Stromal cell of bone marrow (primary cell): ENCODE results near the gene LAD1.

Experiments
- DNase-seq: peaks from one replicate; pipeline ENCODE4 v3.0.0-alpha.2; 2012; ENCODE audit warnings: low read depth

The LAD1 gene

DNA sequence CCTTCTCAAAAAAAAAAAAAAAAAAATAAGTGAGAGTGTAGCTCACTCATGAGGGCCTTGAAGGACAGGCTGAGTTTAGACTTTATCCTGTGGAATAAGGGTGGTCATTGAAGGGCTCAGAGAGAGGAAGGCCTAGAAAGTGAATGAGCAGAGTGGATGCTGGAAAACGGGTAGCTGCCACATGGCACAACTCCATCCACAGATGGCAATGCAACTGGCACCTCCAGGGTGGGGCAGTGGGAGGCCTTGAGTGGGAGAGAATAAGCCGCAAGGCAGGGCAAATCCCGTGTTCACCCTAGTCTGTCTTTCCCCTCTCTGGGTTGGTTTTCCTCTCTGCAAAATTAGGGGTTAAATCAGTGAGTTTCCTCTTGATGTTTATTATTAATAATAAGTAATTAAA is 19.3 kb upstream of the LAD1 start:
- no peak for DNase-seq

- no peak for DNase-seq
These were observed 15.1 kb upstream of the LAD1 start for GRCh38 chr1:201414051-201414738.

DNA sequence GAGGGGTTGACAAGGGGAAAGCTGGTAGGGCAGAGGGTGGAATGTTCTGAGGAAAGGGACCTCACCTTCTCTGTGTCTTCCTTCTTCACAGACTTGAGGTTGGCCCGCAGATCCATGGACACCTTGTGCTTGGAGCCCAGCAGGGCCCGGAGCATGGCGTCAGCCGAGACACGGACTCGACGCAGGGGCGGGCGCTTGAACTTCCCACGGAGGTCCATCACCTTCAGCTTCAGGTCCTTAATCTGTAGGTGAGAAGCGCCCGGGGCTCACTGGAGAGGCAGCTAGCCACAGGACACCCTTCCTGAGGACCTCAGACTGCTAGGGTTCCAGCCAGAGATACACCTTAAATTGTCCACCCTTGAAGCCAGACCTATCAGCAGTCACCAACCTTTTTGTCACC is 12.2 kb upstream of the LAD1 start:
- DNase-seq = no peak

DNA sequence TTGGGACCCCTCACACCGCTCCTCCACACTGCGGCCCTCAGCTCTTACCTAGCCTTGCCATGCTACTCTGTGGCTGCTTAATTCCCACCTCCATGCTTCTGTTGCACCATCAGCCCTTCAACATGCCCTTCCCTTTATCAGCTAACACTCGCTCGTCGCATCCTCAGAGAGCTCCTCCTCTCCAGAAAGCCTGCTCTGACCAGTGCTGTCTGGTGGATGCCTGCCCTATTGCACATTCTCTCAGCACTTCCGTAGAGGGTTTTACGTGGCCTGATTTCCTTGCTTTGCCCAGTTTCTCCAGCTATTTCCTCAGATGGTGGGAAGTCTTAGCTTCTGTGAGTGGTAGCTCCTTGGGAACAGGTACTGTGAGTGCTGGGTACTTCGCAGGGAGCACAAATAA is 10.3 kb upstream of the LAD1 start:
- DNase-seq = no peak

DNA sequence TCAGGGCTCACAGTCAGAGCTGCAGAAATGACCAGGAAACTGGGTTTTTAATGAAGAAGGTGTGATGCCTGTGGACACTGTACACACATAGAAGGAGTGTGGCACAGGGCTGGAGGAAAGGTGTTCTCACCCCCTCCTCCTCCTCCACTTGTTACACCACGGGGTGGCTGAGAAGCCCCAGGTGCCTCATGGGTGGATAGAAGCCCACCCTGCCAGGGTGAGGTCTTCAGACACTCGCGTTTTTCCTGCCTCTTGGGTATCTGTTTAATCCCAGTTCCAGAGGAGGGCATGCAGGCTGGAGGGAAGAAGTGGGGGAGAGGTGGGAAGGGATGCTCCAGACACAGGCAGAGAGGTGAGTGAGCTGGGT is 9.7 kb upstream of the LAD1 start:
- no peak for DNase-seq

DNA sequence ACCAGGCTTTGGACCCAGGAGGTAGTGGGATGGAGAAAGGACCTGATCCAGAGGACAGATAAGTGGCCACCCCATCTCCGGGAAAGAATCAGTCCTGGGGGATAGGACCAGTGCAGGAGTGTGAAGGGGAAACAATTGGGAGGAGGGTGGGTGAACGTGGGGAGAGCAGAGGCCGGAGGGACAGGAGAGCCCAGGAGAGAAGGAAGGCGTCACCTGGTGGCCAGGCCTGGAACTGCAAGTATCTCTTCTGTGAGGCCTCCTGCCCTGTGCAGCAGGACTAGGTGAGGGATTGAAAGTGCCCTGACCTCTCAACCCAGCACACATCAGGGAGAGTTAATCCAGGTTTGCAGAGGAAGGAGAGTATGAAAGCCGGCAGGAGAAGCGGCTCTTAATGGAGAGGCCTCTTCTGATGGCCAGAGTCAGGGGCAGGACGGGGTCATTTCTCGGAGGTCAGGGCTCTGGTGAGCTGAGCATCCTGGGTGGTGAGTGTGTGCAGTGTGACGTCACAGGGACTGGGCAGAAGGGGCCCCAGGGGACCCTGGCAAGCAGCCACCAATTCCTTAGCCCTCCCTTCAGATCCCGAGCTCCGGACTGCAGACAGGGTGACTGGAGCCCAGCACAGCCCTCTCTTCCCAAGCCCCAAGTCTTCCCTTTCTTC is 9.2 kb upstream of the LAD1 start:
- DNase-seq = peak; percentile 45

- DNase-seq = no peak
These were observed 7.8 kb upstream of the LAD1 start for GRCh38 chr1:201406831-201407406.

- no peak for DNase-seq
These were observed 6.3 kb upstream of the LAD1 start for GRCh38 chr1:201405484-201405831.

- DNase-seq = no peak
These were observed 5.8 kb upstream of the LAD1 start for GRCh38 chr1:201404722-201405483.

- DNase-seq = no peak
These were observed 4.9 kb upstream of the LAD1 start for GRCh38 chr1:201404055-201404454.

DNA sequence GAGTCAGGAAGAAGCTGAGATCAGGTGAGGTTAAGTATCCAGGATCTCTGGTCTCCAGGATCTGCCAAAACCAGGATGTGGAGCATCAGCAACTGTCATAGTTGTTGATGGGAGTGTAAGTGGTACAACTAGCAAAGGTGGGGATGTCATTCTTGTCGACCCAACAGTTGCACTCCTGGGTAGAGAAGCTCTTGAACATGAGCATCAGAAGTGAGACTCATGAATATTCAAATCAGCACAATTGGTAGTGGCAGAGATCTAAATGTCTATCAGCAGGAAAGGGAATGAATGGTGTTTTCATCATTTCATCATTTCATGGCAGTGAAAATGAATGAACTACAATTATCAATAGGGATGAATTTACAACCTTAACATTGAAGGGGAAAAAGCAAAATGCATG is 4.2 kb upstream of the LAD1 start:
- no peak for DNase-seq

- no peak for DNase-seq
These were observed 2.6 kb upstream of the LAD1 start for GRCh38 chr1:201401700-201402099.

DNA sequence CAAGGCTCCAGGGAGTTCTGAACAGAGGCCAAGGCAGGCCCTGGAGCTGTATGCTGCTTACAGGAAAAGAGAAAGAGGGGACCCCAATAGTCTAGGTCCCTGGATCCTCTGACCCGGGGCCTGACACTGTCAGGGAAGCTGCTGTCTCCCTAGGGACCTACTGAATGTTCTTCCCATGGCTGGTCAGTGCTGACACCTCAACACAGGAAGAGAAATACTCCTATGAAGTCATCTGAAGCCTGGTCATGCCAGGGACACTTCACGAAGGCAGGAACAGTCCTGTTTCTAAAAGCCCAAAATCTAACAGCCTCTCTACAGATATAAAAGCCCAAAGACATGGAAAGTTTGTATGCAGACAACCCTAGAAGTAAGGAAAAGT is 1.7 kb upstream of the LAD1 start:
- no peak for DNase-seq

GRCh38 chr1:201400212-201400851 is 1.2 kb upstream of the LAD1 start:
- no peak for DNase-seq

DNA sequence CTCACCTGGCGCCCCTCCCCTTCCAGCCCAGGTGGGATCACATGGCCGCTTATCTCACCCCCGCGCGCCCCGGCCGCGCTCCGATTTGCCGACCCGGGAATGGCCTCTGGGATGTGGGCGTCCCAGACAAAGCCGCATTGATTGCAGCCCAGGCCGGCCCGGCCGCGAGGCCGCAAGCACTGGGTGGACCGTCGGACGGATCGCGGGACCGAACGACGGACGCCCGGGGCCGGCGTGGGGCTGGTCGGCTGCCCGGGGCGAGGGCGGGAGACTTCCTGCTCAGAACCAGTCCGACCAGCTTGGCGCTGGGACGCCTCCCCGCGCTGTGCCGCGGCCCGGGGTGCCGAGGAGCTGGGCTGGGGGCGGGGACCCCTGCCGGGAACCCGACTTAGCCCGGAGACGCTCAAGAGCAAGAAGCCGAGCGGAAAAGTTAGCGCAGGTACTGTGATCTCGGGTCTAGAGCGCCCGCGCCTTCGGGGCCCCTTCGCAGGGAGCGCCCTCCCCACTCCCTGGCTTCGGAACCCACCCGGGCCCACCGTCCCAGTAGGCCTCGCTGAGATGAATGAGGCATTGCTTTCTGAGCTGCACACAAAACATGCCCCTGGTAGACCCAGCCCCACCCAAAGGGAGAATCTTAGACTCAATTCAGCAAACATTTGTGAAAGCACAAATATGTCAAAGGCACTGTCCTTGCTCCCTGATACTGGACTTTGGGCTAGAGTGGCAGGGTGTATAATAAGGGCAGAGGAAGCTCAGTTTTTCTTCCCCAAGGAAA is 415 bp upstream of the LAD1 start:
- DNase-seq = no peak

- no peak for DNase-seq
These were observed 1.4 kb downstream of the LAD1 start for GRCh38 chr1:201397675-201398074.

DNA sequence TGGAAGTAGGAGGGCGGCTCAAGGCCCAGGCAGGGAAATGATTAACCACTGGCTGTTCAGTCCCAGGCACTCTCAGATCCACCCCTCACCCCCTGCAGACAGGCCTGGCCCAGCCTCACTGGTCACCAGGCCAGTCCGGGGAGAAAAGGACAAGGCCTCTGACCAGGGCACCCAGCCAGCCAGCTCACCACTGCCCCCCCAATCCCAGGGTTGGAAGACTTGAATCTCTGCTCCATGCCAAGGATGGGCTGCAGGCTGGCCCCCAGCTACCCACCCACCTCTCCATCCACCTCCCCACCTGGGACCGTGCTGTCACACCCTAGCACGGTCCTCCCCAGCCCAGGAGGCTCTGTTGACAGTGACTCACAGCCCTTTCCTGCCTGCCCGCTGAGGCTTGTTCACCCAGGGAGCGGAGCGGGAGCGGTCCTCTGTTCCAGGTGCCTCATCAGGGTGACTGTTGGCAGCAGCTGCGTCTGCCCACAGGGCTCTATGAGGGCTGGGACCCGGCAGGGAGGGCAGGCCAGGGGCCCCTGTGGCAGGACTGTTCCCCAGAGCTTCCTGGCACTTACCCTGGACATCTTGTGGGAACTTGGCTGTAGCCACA is 2.2 kb downstream of the LAD1 start:
- no peak for DNase-seq

- no peak for DNase-seq
These were observed 3.2 kb downstream of the LAD1 start for GRCh38 chr1:201395936-201396335.

DNA sequence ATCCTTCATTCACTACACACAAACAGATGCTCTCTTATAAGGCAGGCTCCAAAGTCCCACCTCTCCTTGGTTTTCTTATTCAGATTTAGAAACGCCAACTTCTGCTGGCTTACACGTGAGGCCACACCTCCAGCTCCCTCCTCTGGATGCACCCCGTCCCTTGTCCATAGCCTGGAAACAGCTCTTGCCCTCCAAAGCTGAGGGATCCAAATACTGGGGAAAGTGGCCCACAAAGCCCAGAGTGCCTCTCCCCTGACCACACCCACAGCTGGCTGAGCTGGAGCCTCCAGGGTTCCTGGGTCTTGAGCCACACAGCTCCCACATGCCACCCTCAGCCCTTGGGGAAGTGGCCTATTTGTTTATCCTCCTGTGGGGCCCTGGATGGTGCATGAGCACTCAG is 4.5 kb downstream of the LAD1 start:
- no peak for DNase-seq

DNA sequence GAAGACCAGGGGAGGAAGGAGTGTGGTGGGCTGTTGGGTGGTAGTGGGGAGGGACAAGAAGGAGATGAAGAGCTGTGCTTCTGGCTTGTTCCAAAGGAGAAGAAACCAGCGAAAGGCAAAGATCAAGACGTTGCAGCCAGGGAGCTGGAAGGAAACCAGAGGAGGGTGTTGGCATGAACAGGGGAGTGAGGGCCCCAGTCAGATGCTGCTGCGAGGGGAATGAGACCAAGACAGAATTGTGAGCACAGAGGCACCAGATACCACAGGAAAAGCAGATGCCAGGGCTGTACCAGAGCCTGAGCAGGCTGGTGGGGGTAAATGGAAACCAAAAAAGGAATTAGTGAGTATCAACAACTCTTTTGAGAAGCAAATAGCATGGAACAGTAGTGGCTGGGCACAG is 6.0 kb downstream of the LAD1 start:
- DNase-seq = no peak
